CD8-positive, alpha-beta memory T cell (primary cell): ENCODE data around the gene EFNA5. TPM values are rescaled to one million over a fixed set of nuclear protein-coding genes. Genes with fewer than 3 reads are reported as not detected.
"Not testable (repeated sequence)": the region's sequence is repeated elsewhere in the genome, so short reads cannot be mapped to it uniquely, and the experiment has no call there.

ENCODE experiments used
- CTCF ChIA-PET: fragments of 350-600 bp; sonication (Branson Sonifier 250); formaldehyde crosslinking; loops from one replicate; lab custom pipeline; 2021; ENCODE audit warnings: antibody characterized with exemption; lab: Charles Lee
- POLR2A ChIA-PET: fragments of 350-600 bp; sonication (Branson Sonifier 250); formaldehyde crosslinking; loops from one replicate; lab custom pipeline; 2021; ENCODE audit warnings: antibody characterized with exemption; lab: Charles Lee
- DNase-seq, 5 donors: peaks; one replicate each; pipeline versions ENCODE4 v3.0.0 to v3.0.0-alpha.2; 2020 to 2022; ENCODE audit warnings: mixed read lengths in 1 of 5
- H3K27ac ChIP-seq: one replicate; pipeline ENCODE4 v1.7.0; 2013; ENCODE audit warnings: low read depth, mild to moderate bottlenecking, low read length, moderate library complexity
- H3K27me3 ChIP-seq: 2 replicates; pipeline ENCODE4 v1.7.0; 2013; ENCODE audit warnings: low read length, mild to moderate bottlenecking; ENCODE audit not compliant: insufficient read depth, poor library complexity, severe bottlenecking
- H3K36me3 ChIP-seq: 2 replicates; pipeline ENCODE4 v1.7.0; 2013; ENCODE audit warnings: mild to moderate bottlenecking, low read length, moderate library complexity; ENCODE audit not compliant: insufficient read depth
- H3K4me1 ChIP-seq: 2 replicates; pipeline ENCODE4 v1.7.0; 2013; ENCODE audit warnings: mild to moderate bottlenecking, low read length, moderate library complexity; ENCODE audit not compliant: insufficient read depth
- H3K4me3 ChIP-seq: 2 replicates; pipeline ENCODE4 v1.7.0; 2013; ENCODE audit warnings: mild to moderate bottlenecking, low read length
- H3K9me3 ChIP-seq: 2 replicates; pipeline ENCODE4 v1.7.0; 2013; ENCODE audit warnings: mild to moderate bottlenecking, low read length
- H3K27ac Mint-ChIP-seq, 8 donors: one replicate each; pipeline ENCODE4 v1.8.0; 2020 to 2021; ENCODE audit warnings: mixed read lengths in 8 of 8, mild to moderate bottlenecking in 6 of 8, inconsistent platforms in 3 of 8, moderate library complexity in 3 of 8
- H3K27me3 Mint-ChIP-seq, 2 donors: one replicate each; pipeline ENCODE4 v1.8.0; 2020 to 2021; ENCODE audit warnings: mixed read lengths in 2 of 2, mild to moderate bottlenecking in 1 of 2, moderate library complexity in 1 of 2
- H3K36me3 Mint-ChIP-seq, 3 donors: one replicate each; pipeline ENCODE4 v1.8.0; 2020 to 2021; ENCODE audit warnings: mixed read lengths in 3 of 3, inconsistent platforms in 1 of 3, mild to moderate bottlenecking in 1 of 3
- H3K4me1 Mint-ChIP-seq, 3 donors: one replicate each; pipeline ENCODE4 v1.8.0; 2020 to 2021; ENCODE audit warnings: mixed read lengths in 3 of 3, inconsistent platforms in 1 of 3, mild to moderate bottlenecking in 1 of 3
- H3K4me3 Mint-ChIP-seq, 7 donors: one replicate each; pipeline ENCODE4 v1.8.0; 2020 to 2021; ENCODE audit warnings: mixed read lengths in 7 of 7, mild to moderate bottlenecking in 6 of 7, moderate library complexity in 4 of 7, inconsistent platforms in 2 of 7
- H3K9me3 Mint-ChIP-seq, 5 donors: one replicate each; pipeline ENCODE4 v1.8.0; 2020 to 2022; ENCODE audit warnings: mixed read lengths in 5 of 5, mild to moderate bottlenecking in 3 of 5, moderate library complexity in 2 of 5, inconsistent platforms in 1 of 5
- polyA plus RNA-seq: library from polyadenylated mRNA; unstranded; fragments of 300-500 nt; fragmentation: Illumina TruSeq; gene quantifications from one replicate; pipeline ENCODE4 v1.2.3, GENCODE V29; 2021
- total RNA-seq, 2 experiments: library from RNA; stranded (reverse); gene quantifications; one replicate each; pipeline ENCODE4 v1.2.3, GENCODE V29; 2021

EFNA5 gene
- total and polyA plus RNA-seq, 3 experiments from 2014 or later = 0.21 TPM; not detected in 2

GRCh38 chr5:107443897-107444296, 226.8 kb downstream of the EFNA5 start:
- POLR2A ChIA-PET = no interaction called here
- CTCF ChIA-PET = no interaction called here
- no peaks in the 10 kb centered on the region for H3K36me3 ChIP-seq
- H3K4me3 ChIP-seq = no peak overlapping the region
- no peaks in the 10 kb centered on the region for H3K27me3 ChIP-seq
- no peaks in the 10 kb centered on the region for H3K9me3 ChIP-seq
- DNase-seq = no peak
- Mint-ChIP-seq H3K4me1 (no peaks in the 10 kb centered on the region), H3K4me3 (no peak overlapping the region), H3K9me3 (peaks cover 0 to 7% (median 1%) of the 10 kb centered on the region in 5 donors), H3K36me3 (no peaks in the 10 kb centered on the region), H3K27me3 (peaks cover 4 to 7% of the 10 kb centered on the region in 2 donors), H3K27ac (no peak overlapping the region)
- no peaks in the 10 kb centered on the region for H3K4me1 ChIP-seq
- no peak overlapping the region for H3K27ac ChIP-seq

DNA sequence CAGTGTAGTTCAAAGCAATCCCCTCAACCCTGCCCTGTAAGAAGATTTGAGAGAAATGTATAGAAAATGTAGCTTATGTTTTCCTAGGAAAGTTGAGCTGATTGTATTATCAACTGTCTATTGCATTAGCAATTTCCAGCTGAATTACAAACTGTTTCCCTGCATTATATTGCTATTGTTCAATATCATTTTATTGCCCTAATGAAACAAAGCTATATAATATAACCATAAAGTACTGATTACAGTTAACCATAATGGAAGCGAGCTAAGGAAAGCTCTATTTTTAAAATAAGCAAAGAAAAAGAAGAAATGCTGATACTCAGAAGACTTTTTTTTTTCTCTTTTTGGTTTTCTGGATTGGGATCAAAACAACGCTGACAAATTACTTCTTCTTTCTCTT, 228.3 kb downstream of the EFNA5 start:
- ChIA-PET CTCF (no interaction called here), POLR2A (no interaction called here)
- Mint-ChIP-seq H3K9me3 (peaks cover 0 to 9% (median 3%) of the 10 kb centered on the region in 5 donors), H3K36me3 (no peaks in the 10 kb centered on the region), H3K27ac (no peak overlapping the region), H3K4me3 (no peak overlapping the region), H3K27me3 (peaks cover 3 to 7% of the 10 kb centered on the region in 2 donors), H3K4me1 (no peaks in the 10 kb centered on the region)
- Histone ChIP-seq H3K27ac (no peak overlapping the region), H3K27me3 (no peaks in the 10 kb centered on the region), H3K4me1 (no peaks in the 10 kb centered on the region), H3K4me3 (no peak overlapping the region), H3K36me3 (no peaks in the 10 kb centered on the region), H3K9me3 (no peaks in the 10 kb centered on the region)
- no peak for DNase-seq

DNA sequence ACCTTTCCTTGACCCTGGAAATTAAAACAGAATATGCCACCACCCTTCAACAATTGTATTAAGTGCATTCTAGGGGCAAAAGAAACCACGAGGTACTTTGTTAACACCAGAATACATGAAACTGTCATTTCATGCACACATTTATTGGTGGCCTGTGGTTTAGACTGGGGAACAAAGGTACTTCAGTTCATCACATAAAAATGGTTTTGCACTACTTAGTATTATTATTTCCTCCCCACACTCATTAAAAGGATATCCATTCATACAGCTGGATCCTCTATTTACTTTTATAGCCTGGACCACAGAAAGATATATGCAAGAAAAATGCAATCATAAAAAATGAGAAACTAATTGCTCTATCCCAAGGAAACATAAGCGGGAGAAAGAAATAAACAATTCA, 230.9 kb downstream of the EFNA5 start:
- H3K4me1 ChIP-seq = no peaks in the 10 kb centered on the region
- no peaks in the 10 kb centered on the region for H3K9me3 ChIP-seq
- H3K4me3 Mint-ChIP-seq = no peak overlapping the region
- no peak overlapping the region for H3K27ac ChIP-seq
- H3K4me3 ChIP-seq = no peak overlapping the region
- no peaks in the 10 kb centered on the region for H3K36me3 ChIP-seq
- no peaks in the 10 kb centered on the region for H3K27me3 ChIP-seq
- no peaks in the 10 kb centered on the region for H3K36me3 Mint-ChIP-seq
- H3K27ac Mint-ChIP-seq = no peak overlapping the region
- peaks cover 2 to 3% of the 10 kb centered on the region in 2 donors for H3K27me3 Mint-ChIP-seq
- H3K9me3 Mint-ChIP-seq = peaks cover 0 to 9% (median 3%) of the 10 kb centered on the region in 5 donors
- CTCF ChIA-PET = no interaction called here
- POLR2A ChIA-PET = no interaction called here
- H3K4me1 Mint-ChIP-seq = no peaks in the 10 kb centered on the region
- no peak for DNase-seq

GRCh38 chr5:107437986-107438510, 232.7 kb downstream of the EFNA5 start:
- no peaks in the 10 kb centered on the region for H3K27me3 ChIP-seq
- Mint-ChIP-seq H3K27ac (no peak overlapping the region), H3K9me3 (peaks cover 0 to 9% (median 3%) of the 10 kb centered on the region in 5 donors), H3K27me3 (peaks cover 2 to 3% of the 10 kb centered on the region in 2 donors), H3K4me1 (no peaks in the 10 kb centered on the region), H3K4me3 (no peak overlapping the region), H3K36me3 (no peaks in the 10 kb centered on the region)
- no peak overlapping the region for H3K27ac ChIP-seq
- no peak for DNase-seq
- CTCF ChIA-PET = no interaction called here
- H3K36me3 ChIP-seq = no peaks in the 10 kb centered on the region
- H3K4me3 ChIP-seq = no peak overlapping the region
- POLR2A ChIA-PET = no interaction called here
- no peaks in the 10 kb centered on the region for H3K9me3 ChIP-seq
- no peaks in the 10 kb centered on the region for H3K4me1 ChIP-seq

GRCh38 chr5:107437154-107437553, 233.6 kb downstream of the EFNA5 start:
- Mint-ChIP-seq H3K27me3 (no peaks in the 10 kb centered on the region), H3K27ac (no peak overlapping the region), H3K4me3 (no peak overlapping the region), H3K9me3 (peaks cover 0 to 9% (median 3%) of the 10 kb centered on the region in 5 donors), H3K4me1 (no peaks in the 10 kb centered on the region), H3K36me3 (no peaks in the 10 kb centered on the region)
- no peak overlapping the region for H3K27ac ChIP-seq
- H3K4me1 ChIP-seq = no peaks in the 10 kb centered on the region
- no peaks in the 10 kb centered on the region for H3K36me3 ChIP-seq
- no peaks in the 10 kb centered on the region for H3K9me3 ChIP-seq
- DNase-seq = no peak
- no peaks in the 10 kb centered on the region for H3K27me3 ChIP-seq
- CTCF ChIA-PET = no interaction called here
- no peak overlapping the region for H3K4me3 ChIP-seq
- POLR2A ChIA-PET = no interaction called here

GRCh38 chr5:107436201-107436600, 234.5 kb downstream of the EFNA5 start:
- CTCF ChIA-PET = no interaction called here

DNA sequence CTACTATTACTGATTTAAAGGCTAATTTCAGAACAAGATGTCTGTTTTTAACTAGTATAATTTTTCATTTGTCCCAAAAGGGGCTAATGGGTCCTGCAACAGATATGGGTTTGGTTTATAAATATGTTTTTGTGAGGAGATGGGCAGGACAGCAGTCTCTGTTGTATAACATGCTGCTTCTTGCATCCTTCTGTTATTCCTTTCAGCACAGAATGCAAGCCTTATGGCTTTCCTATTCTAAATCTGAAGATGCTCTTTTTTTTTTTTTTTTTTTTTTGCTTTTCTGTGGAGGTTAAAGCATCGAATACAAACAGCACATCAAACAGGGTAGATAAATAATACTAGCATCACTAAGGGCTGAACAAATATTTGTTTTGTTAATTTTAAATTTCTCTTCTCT, 235.7 kb downstream of the EFNA5 start:
- no peaks in the 10 kb centered on the region for H3K36me3 ChIP-seq
- H3K4me1 ChIP-seq = no peaks in the 10 kb centered on the region
- H3K27ac ChIP-seq = no peak overlapping the region
- no peak overlapping the region for H3K4me3 ChIP-seq
- H3K36me3 Mint-ChIP-seq = no peaks in the 10 kb centered on the region
- H3K4me3 Mint-ChIP-seq = no peak overlapping the region
- H3K9me3 ChIP-seq = no peaks in the 10 kb centered on the region
- CTCF ChIA-PET = no interaction called here
- peaks cover 4 to 6% (median 5%) of the 10 kb centered on the region in 3 donors for H3K4me1 Mint-ChIP-seq
- H3K27me3 Mint-ChIP-seq = no peaks in the 10 kb centered on the region
- POLR2A ChIA-PET = no interaction called here
- no peak overlapping the region for H3K27ac Mint-ChIP-seq
- peaks cover 0 to 9% (median 3%) of the 10 kb centered on the region in 5 donors for H3K9me3 Mint-ChIP-seq
- no peaks in the 10 kb centered on the region for H3K27me3 ChIP-seq
- DNase-seq = no peak

More at GRCh38 chr5:107436201-107436600, 234.5 kb downstream of the EFNA5 start:
- Histone ChIP-seq H3K27me3 (no peaks in the 10 kb centered on the region), H3K4me1 (no peaks in the 10 kb centered on the region), H3K36me3 (no peaks in the 10 kb centered on the region), H3K9me3 (no peaks in the 10 kb centered on the region), H3K4me3 (no peak overlapping the region), H3K27ac (no peak overlapping the region)
- Mint-ChIP-seq H3K27me3 (no peaks in the 10 kb centered on the region), H3K4me3 (no peak overlapping the region), H3K4me1 (peaks cover 0 to 1% (median 0%) of the 10 kb centered on the region in 3 donors), H3K27ac (no peak overlapping the region), H3K9me3 (peaks cover 0 to 9% (median 3%) of the 10 kb centered on the region in 5 donors), H3K36me3 (no peaks in the 10 kb centered on the region)
- no peak for DNase-seq
- POLR2A ChIA-PET = no interaction called here

- H3K4me3 Mint-ChIP-seq, POLR2A ChIA-PET, H3K4me3 ChIP-seq, DNase-seq, H3K9me3 ChIP-seq, H3K27ac Mint-ChIP-seq, H3K27me3 Mint-ChIP-seq, H3K27ac ChIP-seq, H3K27me3 ChIP-seq, H3K36me3 ChIP-seq, H3K36me3 Mint-ChIP-seq, CTCF ChIA-PET, H3K9me3 Mint-ChIP-seq, H3K4me1 ChIP-seq: not testable (repeated sequence)
- H3K4me1 Mint-ChIP-seq = peaks cover 6 to 11% (median 7%) of the 10 kb centered on the region in 3 donors
These were observed 237.1 kb downstream of the EFNA5 start for GRCh38 chr5:107433646-107434045.
